Osteoblast (primary cell): ENCODE measurements around the gene BTK. TPM values are rescaled to one million over a fixed set of nuclear protein-coding genes. Genes with fewer than 3 reads are reported as not detected.

Experiments used
- DNase-seq: peaks from one replicate; pipeline ENCODE4 v3.0.0; 2011; ENCODE audit warnings: low spot score, mixed read lengths; ENCODE audit not compliant: insufficient read length; ENCODE audit errors: missing footprints
- H2AFZ ChIP-seq: 2 replicates; pipeline ENCODE4 v1.6.0; 2011; ENCODE audit warnings: mild to moderate bottlenecking, low read length
- H3K27ac ChIP-seq: 2 replicates; pipeline ENCODE4 v1.5.1; 2011; ENCODE audit warnings: mild to moderate bottlenecking, low read depth, low read length, moderate library complexity
- H3K27me3 ChIP-seq: 2 replicates; pipeline ENCODE4 v1.6.0; 2012; ENCODE audit warnings: mild to moderate bottlenecking, control low read depth, inconsistent platforms, low read length, moderate library complexity; ENCODE audit not compliant: insufficient read depth
- H3K36me3 ChIP-seq: 2 replicates; pipeline ENCODE4 v1.5.1; 2011; ENCODE audit warnings: mild to moderate bottlenecking, low read length, control low read depth, moderate library complexity; ENCODE audit not compliant: insufficient read depth
- H3K4me1 ChIP-seq: 2 replicates; pipeline ENCODE4 v1.5.1; 2011; ENCODE audit warnings: mild to moderate bottlenecking, low read length, control low read depth, moderate library complexity; ENCODE audit not compliant: insufficient read depth
- H3K4me2 ChIP-seq: 2 replicates; pipeline ENCODE4 v1.6.0; 2011; ENCODE audit warnings: mild to moderate bottlenecking, low read length; ENCODE audit not compliant: insufficient read depth
- H3K4me3 ChIP-seq: fragments of 200-600 bp; sonication (generic); 3 replicates; pipeline ENCODE4 v1.5.1; 2012; ENCODE audit warnings: mild to moderate bottlenecking, low read length, inconsistent platforms; ENCODE audit not compliant: insufficient read depth
- H3K79me2 ChIP-seq: 2 replicates; pipeline ENCODE4 v1.6.0; 2012; ENCODE audit warnings: mild to moderate bottlenecking, low read length, control low read depth, inconsistent platforms; ENCODE audit not compliant: insufficient read depth
- H3K9me3 ChIP-seq: 2 replicates; pipeline ENCODE4 v1.5.1; 2011; ENCODE audit warnings: low read depth, low read length, control low read depth
- H4K20me1 ChIP-seq: 2 replicates; pipeline ENCODE4 v1.6.0; 2012; ENCODE audit warnings: mild to moderate bottlenecking, low read length, control low read depth; ENCODE audit not compliant: insufficient read depth
- total RNA-seq: library from RNA; depleted of rRNA; stranded (reverse); fragments of >200 nt; gene quantifications from 2 replicates; pipeline ENCODE4 v1.2.3, GENCODE V29; 2012
- TF ChIP-seq, protein P1 (sequence below): IDR thresholded peaks from 2 replicates; pipeline ENCODE4 v1.5.1; 2011; ENCODE audit warnings: mild to moderate bottlenecking, low read depth, low read length, moderate library complexity; ENCODE audit errors: extremely low read depth

BTK gene
- total RNA-seq, 1 donor: not detected

- H3K36me3 ChIP-seq: no peaks in the 10 kb centered on the region
- DNase-seq: no peak
- H3K27ac ChIP-seq: no peak overlapping the region
- H3K9me3 ChIP-seq: no peaks in the 10 kb centered on the region
- no peaks in the 10 kb centered on the region for H3K79me2 ChIP-seq
- H3K4me3 ChIP-seq: no peak overlapping the region
- no peak overlapping the region for H3K4me2 ChIP-seq
- H2AFZ ChIP-seq: no peak overlapping the region
- H4K20me1 ChIP-seq: no peaks in the 10 kb centered on the region
- TF ChIP-seq, protein P1, sequence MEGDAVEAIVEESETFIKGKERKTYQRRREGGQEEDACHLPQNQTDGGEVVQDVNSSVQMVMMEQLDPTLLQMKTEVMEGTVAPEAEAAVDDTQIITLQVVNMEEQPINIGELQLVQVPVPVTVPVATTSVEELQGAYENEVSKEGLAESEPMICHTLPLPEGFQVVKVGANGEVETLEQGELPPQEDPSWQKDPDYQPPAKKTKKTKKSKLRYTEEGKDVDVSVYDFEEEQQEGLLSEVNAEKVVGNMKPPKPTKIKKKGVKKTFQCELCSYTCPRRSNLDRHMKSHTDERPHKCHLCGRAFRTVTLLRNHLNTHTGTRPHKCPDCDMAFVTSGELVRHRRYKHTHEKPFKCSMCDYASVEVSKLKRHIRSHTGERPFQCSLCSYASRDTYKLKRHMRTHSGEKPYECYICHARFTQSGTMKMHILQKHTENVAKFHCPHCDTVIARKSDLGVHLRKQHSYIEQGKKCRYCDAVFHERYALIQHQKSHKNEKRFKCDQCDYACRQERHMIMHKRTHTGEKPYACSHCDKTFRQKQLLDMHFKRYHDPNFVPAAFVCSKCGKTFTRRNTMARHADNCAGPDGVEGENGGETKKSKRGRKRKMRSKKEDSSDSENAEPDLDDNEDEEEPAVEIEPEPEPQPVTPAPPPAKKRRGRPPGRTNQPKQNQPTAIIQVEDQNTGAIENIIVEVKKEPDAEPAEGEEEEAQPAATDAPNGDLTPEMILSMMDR: no peak
- H3K4me1 ChIP-seq: no peaks in the 10 kb centered on the region
- H3K27me3 ChIP-seq: peaks cover 9% of the 10 kb centered on the region
These were observed 23.2 kb downstream of the BTK start for GRCh38 chrX:101362757-101363156.

GRCh38 chrX:101362116-101362515 is 23.9 kb downstream of the BTK start:
- peaks cover 9% of the 10 kb centered on the region for H3K27me3 ChIP-seq
- no peak overlapping the region for H3K4me3 ChIP-seq
- no peak overlapping the region for H3K27ac ChIP-seq
- H4K20me1 ChIP-seq: no peaks in the 10 kb centered on the region
- TF ChIP-seq, protein P1: no peak
- DNase-seq: no peak
- no peaks in the 10 kb centered on the region for H3K79me2 ChIP-seq
- no peaks in the 10 kb centered on the region for H3K9me3 ChIP-seq
- H3K36me3 ChIP-seq: no peaks in the 10 kb centered on the region
- no peak overlapping the region for H2AFZ ChIP-seq
- no peak overlapping the region for H3K4me2 ChIP-seq
- H3K4me1 ChIP-seq: no peaks in the 10 kb centered on the region

GRCh38 chrX:101360390-101360789 is 25.6 kb downstream of the BTK start:
- H3K36me3 ChIP-seq: no peaks in the 10 kb centered on the region
- H3K27me3 ChIP-seq: peaks cover 12% of the 10 kb centered on the region
- no peak overlapping the region for H3K4me2 ChIP-seq
- no peak overlapping the region for H3K4me3 ChIP-seq
- H4K20me1 ChIP-seq: no peaks in the 10 kb centered on the region
- no peaks in the 10 kb centered on the region for H3K9me3 ChIP-seq
- no peaks in the 10 kb centered on the region for H3K79me2 ChIP-seq
- H3K27ac ChIP-seq: no peak overlapping the region
- TF ChIP-seq, protein P1: no peak
- no peaks in the 10 kb centered on the region for H3K4me1 ChIP-seq
- no peak for DNase-seq
- H2AFZ ChIP-seq: no peak overlapping the region

DNA sequence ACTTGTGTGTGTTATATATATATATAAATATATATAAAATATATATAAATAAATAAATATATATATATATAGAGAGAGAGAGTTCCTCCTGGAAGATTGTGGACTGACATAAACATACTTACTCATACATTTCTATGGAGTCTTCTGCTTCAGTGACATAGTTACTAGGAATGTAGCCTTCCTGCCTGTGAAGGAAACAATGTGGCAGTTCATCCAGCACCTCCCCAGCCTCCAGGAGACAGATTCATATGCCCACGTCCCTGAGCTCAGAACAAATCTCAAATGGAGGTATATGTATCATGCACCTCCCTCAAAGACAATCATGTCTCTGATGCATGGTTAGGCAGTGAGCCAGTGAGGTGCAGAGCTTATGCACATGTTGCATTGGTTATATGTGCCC is 26.0 kb downstream of the BTK start:
- DNase-seq: no peak
- no peak overlapping the region for H3K4me2 ChIP-seq
- TF ChIP-seq, protein P1: no peak
- no peaks in the 10 kb centered on the region for H3K9me3 ChIP-seq
- no peaks in the 10 kb centered on the region for H3K79me2 ChIP-seq
- H2AFZ ChIP-seq: no peak overlapping the region
- H4K20me1 ChIP-seq: no peaks in the 10 kb centered on the region
- no peak overlapping the region for H3K4me3 ChIP-seq
- H3K4me1 ChIP-seq: no peaks in the 10 kb centered on the region
- peaks cover 12% of the 10 kb centered on the region for H3K27me3 ChIP-seq
- no peak overlapping the region for H3K27ac ChIP-seq
- no peaks in the 10 kb centered on the region for H3K36me3 ChIP-seq
